Mucosa of descending colon (tissue), 3 donors: ENCODE results near the gene PATJ. TPM values are rescaled to one million over a fixed set of nuclear protein-coding genes. Genes with fewer than 3 reads are reported as not detected.

Source experiments
- ATAC-seq: fragments of 200-7000 bp; cut with Tn5 transposase; one replicate; pipeline ENCODE4 v1.9.1; 2020; ENCODE audit warnings: mild to moderate bottlenecking, moderate library complexity
- DNase-seq, 3 donors: peaks; one replicate each; pipeline ENCODE4 v3.0.0-alpha.2; 2020
- H3K36me3 ChIP-seq: fragments of 200-600 bp; one replicate; pipeline ENCODE4 v1.8.0; 2021; ENCODE audit warnings: low read depth, mild to moderate bottlenecking
- H3K4me1 ChIP-seq: fragments of 200-600 bp; one replicate; pipeline ENCODE4 v1.8.0; 2021; ENCODE audit warnings: low read depth, mild to moderate bottlenecking
- H3K4me3 ChIP-seq: fragments of 200-600 bp; one replicate; pipeline ENCODE4 v1.8.0; 2021; ENCODE audit warnings: mild to moderate bottlenecking
- H3K9me3 ChIP-seq: fragments of 200-600 bp; one replicate; pipeline ENCODE4 v1.8.0; 2021; ENCODE audit warnings: mild to moderate bottlenecking
- intact Hi-C, 2 donors: fragments of 100-400 bp; cut with DNase I in 1 of 2; cut with micrococcal nuclease in 1 of 2; formaldehyde crosslinking; loops; one replicate each; pipeline versions ENCODE4 v1.11.0 to v1.11.1; 2022; cut with DNase I, micrococcal nuclease
- total RNA-seq, 3 donors: library from RNA; stranded (reverse); fragmentation: NEBNext Ultra II Directional in 2 of 3; extraction: Animal tissue kit (Norgen Biotek cat#: 25700) in 2 of 3; gene quantifications; one replicate each; pipeline versions ENCODE4 v1.2.1 to v1.2.4, GENCODE V29; 2021 to 2023
- TF ChIP-seq, protein P1 (sequence below): fragments of 200-600 bp; IDR thresholded peaks from one replicate; pipeline ENCODE4 v1.8.0; 2022; ENCODE audit warnings: antibody characterized with exemption, mild to moderate bottlenecking
- donor health status: DM: no; HTN: no; CAD: no; lungs with moderate emphysema.
- donor health status: DM: no; HTN: no; CAD: no.
- donor health status: DM: no; HTN: yes; CAD: no.

PATJ gene
- total RNA-seq, 3 donors from 2014 or later: 58.6 to 112 (median 65.9) TPM

DNA sequence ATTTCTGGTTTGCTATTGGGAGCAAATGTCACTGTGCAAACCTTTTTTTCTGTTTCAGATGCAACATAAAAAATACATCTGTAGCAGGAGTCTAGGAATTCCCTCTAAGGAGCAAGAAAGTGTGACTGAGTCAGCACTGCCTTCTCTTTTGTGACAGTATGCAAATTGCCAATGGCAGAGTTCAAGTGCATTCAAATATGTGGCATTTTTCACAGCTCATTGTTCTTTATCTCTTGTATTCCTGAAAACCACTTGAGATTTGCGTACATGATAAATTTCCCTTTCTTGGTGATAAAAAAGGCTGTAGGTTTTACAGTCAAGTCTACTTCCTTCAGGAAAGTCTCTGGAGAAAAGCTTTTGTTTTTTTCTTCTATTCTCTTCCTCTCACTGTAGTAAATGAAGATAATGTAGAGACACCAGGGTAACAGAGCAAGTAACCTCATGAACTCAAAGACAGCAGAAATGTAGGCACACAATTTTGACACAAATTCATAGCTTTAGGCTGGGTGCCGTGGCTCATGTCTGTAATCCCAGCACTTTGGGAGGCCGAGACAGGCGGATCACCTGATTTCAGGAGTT lies 322.6 kb downstream of the PATJ start:
- TF ChIP-seq, protein P1, sequence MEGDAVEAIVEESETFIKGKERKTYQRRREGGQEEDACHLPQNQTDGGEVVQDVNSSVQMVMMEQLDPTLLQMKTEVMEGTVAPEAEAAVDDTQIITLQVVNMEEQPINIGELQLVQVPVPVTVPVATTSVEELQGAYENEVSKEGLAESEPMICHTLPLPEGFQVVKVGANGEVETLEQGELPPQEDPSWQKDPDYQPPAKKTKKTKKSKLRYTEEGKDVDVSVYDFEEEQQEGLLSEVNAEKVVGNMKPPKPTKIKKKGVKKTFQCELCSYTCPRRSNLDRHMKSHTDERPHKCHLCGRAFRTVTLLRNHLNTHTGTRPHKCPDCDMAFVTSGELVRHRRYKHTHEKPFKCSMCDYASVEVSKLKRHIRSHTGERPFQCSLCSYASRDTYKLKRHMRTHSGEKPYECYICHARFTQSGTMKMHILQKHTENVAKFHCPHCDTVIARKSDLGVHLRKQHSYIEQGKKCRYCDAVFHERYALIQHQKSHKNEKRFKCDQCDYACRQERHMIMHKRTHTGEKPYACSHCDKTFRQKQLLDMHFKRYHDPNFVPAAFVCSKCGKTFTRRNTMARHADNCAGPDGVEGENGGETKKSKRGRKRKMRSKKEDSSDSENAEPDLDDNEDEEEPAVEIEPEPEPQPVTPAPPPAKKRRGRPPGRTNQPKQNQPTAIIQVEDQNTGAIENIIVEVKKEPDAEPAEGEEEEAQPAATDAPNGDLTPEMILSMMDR: no peak

DNA sequence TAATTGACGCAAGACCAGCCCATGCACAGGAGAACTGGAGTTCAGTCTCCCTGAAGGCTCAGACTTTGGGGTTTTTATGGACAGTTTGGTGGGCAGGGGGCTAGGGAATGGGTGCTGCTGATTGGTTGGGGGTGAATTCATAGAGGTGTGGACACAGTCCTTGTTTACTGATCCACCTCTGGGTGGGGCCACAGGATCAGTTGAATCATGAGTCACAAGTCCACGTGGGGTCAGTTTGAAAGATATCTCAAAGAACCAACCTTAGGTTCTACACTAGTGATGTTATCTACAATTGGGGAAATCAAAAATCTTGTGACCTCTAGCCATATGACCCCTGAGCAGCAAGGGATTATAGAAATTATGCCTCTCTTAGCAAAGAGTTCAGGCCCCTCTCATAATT lies 324.4 kb downstream of the PATJ start:
- DNase-seq (no peak), ATAC-seq (peak; percentile 61)
- Histone ChIP-seq H3K36me3 (no peaks in the 10 kb centered on the region), H3K4me1 (no peaks in the 10 kb centered on the region), H3K4me3 (no peak overlapping the region), H3K9me3 (no peaks in the 10 kb centered on the region)
- intact Hi-C loops: no loop called here
- TF ChIP-seq, protein P1: no peak

More for the DNA sequence above, 322.6 kb downstream of the PATJ start:
- Histone ChIP-seq H3K4me1 (no peaks in the 10 kb centered on the region), H3K36me3 (no peaks in the 10 kb centered on the region), H3K4me3 (no peak overlapping the region), H3K9me3 (no peaks in the 10 kb centered on the region)
- no peak for ATAC-seq
- intact Hi-C loops: no loop called here
- no peak for DNase-seq

DNA sequence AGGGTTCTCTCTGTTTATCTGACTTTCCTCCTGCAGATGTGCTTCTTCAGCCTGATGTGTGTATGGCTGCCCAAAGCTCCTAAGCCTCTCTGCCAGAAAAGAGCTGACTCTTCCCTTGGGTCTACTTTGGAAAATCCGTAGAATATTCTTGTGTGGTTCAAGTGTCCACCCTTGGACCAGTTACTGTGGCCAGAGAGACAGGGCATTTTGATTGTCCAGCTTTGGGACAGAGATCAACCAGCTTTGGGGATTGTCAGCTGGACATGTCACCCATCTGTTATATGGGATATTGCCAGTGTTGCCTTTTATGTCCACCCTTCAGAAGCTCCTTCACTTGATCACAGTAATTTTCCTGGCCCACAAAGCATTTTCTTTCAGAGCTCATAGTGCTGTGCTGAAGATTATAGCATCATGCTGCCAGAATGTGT lies 326.1 kb downstream of the PATJ start:
- intact Hi-C loops: no loop called here
- ATAC-seq (no peak), DNase-seq (peak in 1 of 3 donors; percentile 4)
- no peaks in the 10 kb centered on the region for H3K9me3 ChIP-seq
- TF ChIP-seq, protein P1: no peak
- no peaks in the 10 kb centered on the region for H3K4me1 ChIP-seq
- H3K4me3 ChIP-seq: no peak overlapping the region
- no peaks in the 10 kb centered on the region for H3K36me3 ChIP-seq

DNA sequence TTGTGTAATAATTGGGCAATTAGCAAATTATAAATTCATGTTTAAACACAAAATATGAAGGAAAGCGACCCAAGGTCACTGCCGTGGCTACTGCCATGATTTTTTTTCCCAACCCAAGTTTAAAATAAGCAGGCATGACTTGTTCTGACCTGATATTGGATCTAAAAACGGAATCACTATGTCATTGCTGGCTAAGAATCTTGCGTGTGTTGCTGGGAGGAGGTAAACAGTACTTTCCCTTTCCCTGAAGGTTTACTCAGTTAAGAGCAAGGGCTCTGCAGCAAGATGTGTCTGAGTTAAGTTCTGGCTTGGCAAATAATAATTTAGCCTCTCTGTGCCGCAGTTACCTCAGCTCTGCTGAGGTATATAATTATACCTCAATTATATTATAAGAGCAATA lies 326.7 kb downstream of the PATJ start:
- TF ChIP-seq, protein P1: no peak
- H3K36me3 ChIP-seq: no peaks in the 10 kb centered on the region
- intact Hi-C loops: no loop called here
- no peaks in the 10 kb centered on the region for H3K4me1 ChIP-seq
- DNase-seq (no peak), ATAC-seq (no peak)
- H3K9me3 ChIP-seq: no peaks in the 10 kb centered on the region
- H3K4me3 ChIP-seq: no peak overlapping the region

DNA sequence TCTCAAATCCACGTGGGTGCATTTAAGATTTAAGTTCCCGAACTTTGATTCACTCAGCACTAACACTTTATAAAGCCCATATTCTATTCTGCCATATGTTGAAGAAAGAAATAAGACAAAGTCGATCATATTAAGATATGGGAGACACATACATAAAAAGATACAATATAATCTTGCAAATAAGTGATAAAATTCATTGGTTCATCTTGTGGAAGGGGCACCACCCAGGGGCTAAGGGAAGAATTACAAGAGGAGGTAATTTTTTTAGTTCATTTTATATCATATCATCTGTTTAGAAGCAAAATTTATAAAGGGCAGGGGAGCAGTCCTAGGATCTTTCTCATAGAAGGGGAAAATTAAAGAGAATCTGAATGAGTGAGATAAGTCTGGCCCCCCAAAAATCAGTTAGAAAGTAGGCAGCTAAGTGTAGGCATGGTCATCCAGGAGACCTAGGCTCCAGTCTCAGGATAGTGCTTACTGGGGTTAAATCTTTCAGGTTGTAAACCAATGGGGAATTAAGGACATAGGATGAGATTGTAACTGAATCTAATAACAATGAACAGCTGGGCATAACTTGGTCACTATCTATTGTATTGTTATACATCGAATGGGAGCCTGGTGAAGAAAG lies 328.2 kb downstream of the PATJ start:
- intact Hi-C loops: no loop called here
- Histone ChIP-seq H3K4me3 (no peak overlapping the region), H3K36me3 (no peaks in the 10 kb centered on the region), H3K9me3 (no peaks in the 10 kb centered on the region), H3K4me1 (no peaks in the 10 kb centered on the region)
- no peak for DNase-seq
- TF ChIP-seq, protein P1: no peak
- no peak for ATAC-seq
